ENCODE measurements around the gene CCNG1.

DNA sequence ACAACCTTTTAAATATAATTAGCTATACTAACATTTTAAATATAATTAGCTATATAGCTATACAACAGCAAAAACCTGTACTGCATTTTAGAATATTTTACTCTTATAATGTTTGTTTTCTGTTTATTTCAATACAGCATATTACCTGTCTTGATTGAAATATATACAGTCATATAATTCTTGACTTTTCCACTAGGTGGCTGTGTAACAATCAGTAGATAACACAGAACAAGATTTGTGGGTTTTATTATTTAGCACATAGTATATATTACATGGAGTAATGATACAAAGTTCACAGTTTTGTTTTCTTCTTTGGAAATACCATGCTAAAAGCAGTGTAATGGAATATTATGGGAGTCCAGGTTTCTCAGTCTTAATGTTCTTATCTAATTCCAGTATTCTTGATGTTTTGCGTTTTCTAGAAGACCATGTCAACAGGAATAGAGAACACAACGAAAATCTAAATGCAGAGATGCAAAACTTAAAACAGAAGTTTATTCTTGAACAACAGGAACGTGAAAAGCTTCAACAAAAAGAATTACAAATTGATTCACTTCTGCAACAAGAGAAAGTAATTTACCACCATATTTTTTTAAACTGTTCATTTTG, 36.3 kb downstream of the CCNG1 start:
- TF ChIP-seq POLR2A (IDR thresholded peaks at IDR 0.05), result no peak
- TF ChIP-seq, protein P1, sequence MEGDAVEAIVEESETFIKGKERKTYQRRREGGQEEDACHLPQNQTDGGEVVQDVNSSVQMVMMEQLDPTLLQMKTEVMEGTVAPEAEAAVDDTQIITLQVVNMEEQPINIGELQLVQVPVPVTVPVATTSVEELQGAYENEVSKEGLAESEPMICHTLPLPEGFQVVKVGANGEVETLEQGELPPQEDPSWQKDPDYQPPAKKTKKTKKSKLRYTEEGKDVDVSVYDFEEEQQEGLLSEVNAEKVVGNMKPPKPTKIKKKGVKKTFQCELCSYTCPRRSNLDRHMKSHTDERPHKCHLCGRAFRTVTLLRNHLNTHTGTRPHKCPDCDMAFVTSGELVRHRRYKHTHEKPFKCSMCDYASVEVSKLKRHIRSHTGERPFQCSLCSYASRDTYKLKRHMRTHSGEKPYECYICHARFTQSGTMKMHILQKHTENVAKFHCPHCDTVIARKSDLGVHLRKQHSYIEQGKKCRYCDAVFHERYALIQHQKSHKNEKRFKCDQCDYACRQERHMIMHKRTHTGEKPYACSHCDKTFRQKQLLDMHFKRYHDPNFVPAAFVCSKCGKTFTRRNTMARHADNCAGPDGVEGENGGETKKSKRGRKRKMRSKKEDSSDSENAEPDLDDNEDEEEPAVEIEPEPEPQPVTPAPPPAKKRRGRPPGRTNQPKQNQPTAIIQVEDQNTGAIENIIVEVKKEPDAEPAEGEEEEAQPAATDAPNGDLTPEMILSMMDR (IDR thresholded peaks at IDR 0.05), result peak in 3 of 4 experiments; percentile 18 to 34 (median 19)

Data from sigmoid colon (tissue), 3 donors.